ENCODE results near the gene SYT14.

- TF ChIP-seq POLR2A (IDR thresholded peaks at IDR 0.05) = no peak
- TF ChIP-seq, protein P1, sequence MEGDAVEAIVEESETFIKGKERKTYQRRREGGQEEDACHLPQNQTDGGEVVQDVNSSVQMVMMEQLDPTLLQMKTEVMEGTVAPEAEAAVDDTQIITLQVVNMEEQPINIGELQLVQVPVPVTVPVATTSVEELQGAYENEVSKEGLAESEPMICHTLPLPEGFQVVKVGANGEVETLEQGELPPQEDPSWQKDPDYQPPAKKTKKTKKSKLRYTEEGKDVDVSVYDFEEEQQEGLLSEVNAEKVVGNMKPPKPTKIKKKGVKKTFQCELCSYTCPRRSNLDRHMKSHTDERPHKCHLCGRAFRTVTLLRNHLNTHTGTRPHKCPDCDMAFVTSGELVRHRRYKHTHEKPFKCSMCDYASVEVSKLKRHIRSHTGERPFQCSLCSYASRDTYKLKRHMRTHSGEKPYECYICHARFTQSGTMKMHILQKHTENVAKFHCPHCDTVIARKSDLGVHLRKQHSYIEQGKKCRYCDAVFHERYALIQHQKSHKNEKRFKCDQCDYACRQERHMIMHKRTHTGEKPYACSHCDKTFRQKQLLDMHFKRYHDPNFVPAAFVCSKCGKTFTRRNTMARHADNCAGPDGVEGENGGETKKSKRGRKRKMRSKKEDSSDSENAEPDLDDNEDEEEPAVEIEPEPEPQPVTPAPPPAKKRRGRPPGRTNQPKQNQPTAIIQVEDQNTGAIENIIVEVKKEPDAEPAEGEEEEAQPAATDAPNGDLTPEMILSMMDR (IDR thresholded peaks at IDR 0.05) = no peak
These were observed 44.3 kb upstream of the SYT14 start for GRCh38 chr1:209893751-209894150.
